Gastrocnemius medialis (tissue), 4 donors: ENCODE measurements around the gene MKKS. TPM values are rescaled to one million over a fixed set of nuclear protein-coding genes. Genes with fewer than 3 reads are reported as not detected.

Source experiments
- ATAC-seq, 2 donors: fragments of 150-250 bp; one replicate each; pipeline ENCODE4 v1.9.1; 2016
- DNase-seq, 2 donors: peaks; one replicate each; pipeline ENCODE4 v3.0.0-alpha.2; 2019
- H3K27ac ChIP-seq, 4 donors: fragments of 200-600 bp; sonication (generic); 1 replicate in 1 of 4; 2 replicates in 3 of 4; pipeline ENCODE4 v1.5.1; 2016 to 2018; ENCODE audit warnings: mild to moderate bottlenecking in 2 of 4, moderate library complexity in 1 of 4
- H3K27me3 ChIP-seq, 3 donors: fragments of 200-600 bp; sonication (generic) in 2 of 3; 1 replicate in 1 of 3; 2 replicates in 2 of 3; pipeline versions ENCODE4 v1.5.1 to v1.6.0; 2016 to 2019; ENCODE audit warnings: mild to moderate bottlenecking in 1 of 3, moderate library complexity in 1 of 3
- H3K36me3 ChIP-seq, 2 donors: fragments of 200-600 bp; sonication (generic) in 1 of 2; one replicate each; pipeline ENCODE4 v1.5.1; 2017 to 2018
- H3K4me1 ChIP-seq, 2 donors: fragments of 200-600 bp; sonication (generic) in 1 of 2; one replicate each; pipeline ENCODE4 v1.5.1; 2016 to 2017; ENCODE audit warnings: mild to moderate bottlenecking in 2 of 2
- H3K4me3 ChIP-seq, 4 donors: fragments of 200-600 bp; sonication (generic) in 3 of 4; 1 replicate in 1 of 4; 2 replicates in 3 of 4; pipeline ENCODE4 v1.5.1; 2016 to 2019; ENCODE audit warnings: mild to moderate bottlenecking in 2 of 4
- H3K9me3 ChIP-seq, 3 donors: fragments of 200-600 bp; sonication (generic) in 2 of 3; 1 replicate in 1 of 3; 2 replicates in 2 of 3; pipeline ENCODE4 v1.5.1; 2016 to 2019
- CTCF ChIP-seq, 5 experiments: fragments of 450-650 bp in 3 of 5; fragments of 200-600 bp in 2 of 5; sonication (generic) in 2 of 5; IDR thresholded peaks in 4 of 5; conservative IDR thresholded peaks in 1 of 5; 1 replicate in 4 of 5; 2 replicates in 1 of 5; pipeline ENCODE4 v1.5.1; 2016 to 2019; ENCODE audit warnings: antibody characterized with exemption in 5 of 5, mild to moderate bottlenecking in 3 of 5, moderate library complexity in 3 of 5
- POLR2A ChIP-seq, 2 donors: fragments of 450-650 bp; IDR thresholded peaks; one replicate each; pipeline ENCODE4 v1.6.1; 2017; ENCODE audit warnings: antibody characterized with exemption in 2 of 2, mild to moderate bottlenecking in 2 of 2, moderate library complexity in 2 of 2
- in situ Hi-C, 4 donors: fragments of 200-750 bp; cut with MboI; loops; one replicate each; pipeline versions ENCODE4 v1.15.0 to v1.8.0; 2017; ENCODE audit warnings: low sequenced_read_pairs in 4 of 4
- intact Hi-C: fragments of 100-400 bp; cut with DNase I; formaldehyde crosslinking; loops from one replicate; pipeline ENCODE4 v1.15.1; 2023; ENCODE audit warnings: low total_unique reads
- total RNA-seq, 4 donors: library from RNA; depleted of rRNA; stranded (reverse); fragments of >200 nt; gene quantifications; one replicate each; pipeline versions ENCODE4 v1.1.0 to v1.2.3, GENCODE V29; 2016

MKKS gene
- total RNA-seq, 4 donors from 2014 or later = 8.1 to 15.2 (median 14.6) TPM

- Histone ChIP-seq H3K4me3 (no peak overlapping the region), H3K27me3 (no peaks in the 10 kb centered on the region), H3K36me3 (no peaks in the 10 kb centered on the region), H3K27ac (no peak overlapping the region), H3K9me3 (no peaks in the 10 kb centered on the region), H3K4me1 (no peaks in the 10 kb centered on the region)
- intact Hi-C loops (no loop called here), in situ Hi-C loops (loop anchor here in 1 of 4 donors (25.0 kb wide), 1 partner anchor 1443 kb away; no protein-coding TSS in a partner anchor)
- ATAC-seq (no peak), DNase-seq (no peak)
- no peak for TF ChIP-seq POLR2A (IDR thresholded peaks at IDR 0.05)
- TF ChIP-seq CTCF (IDR thresholded peaks at IDR 0.05 in 4 of 5, conservative IDR thresholded peaks at IDR 0.05 in 1 of 5) = no peak
Observed at GRCh38 chr20:10443936-10444335, 9.9 kb upstream of the MKKS start.

- no peak for DNase-seq
- Histone ChIP-seq H3K9me3 (no peaks in the 10 kb centered on the region), H3K4me3 (no peak overlapping the region), H3K27ac (no peak overlapping the region), H3K4me1 (peaks cover 6 to 7% of the 10 kb centered on the region in 2 donors), H3K36me3 (no peaks in the 10 kb centered on the region), H3K27me3 (no peaks in the 10 kb centered on the region)
- intact Hi-C loops = no loop called here
- in situ Hi-C loops = loop anchor here in 1 of 4 donors (25.0 kb wide), 1 partner anchor 1449 kb away; no protein-coding TSS in a partner anchor
- no peak for ATAC-seq
- TF ChIP-seq POLR2A (IDR thresholded peaks at IDR 0.05) (no peak), CTCF (IDR thresholded peaks at IDR 0.05 in 4 of 5, conservative IDR thresholded peaks at IDR 0.05 in 1 of 5) (no peak)
Observed at GRCh38 chr20:10438217-10438616, 4.2 kb upstream of the MKKS start.

- H3K9me3 ChIP-seq = no peaks in the 10 kb centered on the region
- peak overlapping the region in 1 of 4 donors; percentile 87 for H3K4me3 ChIP-seq
- no peak for DNase-seq
- H3K27me3 ChIP-seq = no peaks in the 10 kb centered on the region
- no peak overlapping the region for H3K27ac ChIP-seq
- in situ Hi-C loops = loop anchor here in 1 of 4 donors (25.0 kb wide), 1 partner anchor 1451 kb away; no protein-coding TSS in a partner anchor
- H3K36me3 ChIP-seq = no peaks in the 10 kb centered on the region
- intact Hi-C loops = no loop called here
- peaks cover 24 to 26% of the 10 kb centered on the region in 2 donors for H3K4me1 ChIP-seq
- ATAC-seq = no peak
- TF ChIP-seq POLR2A (IDR thresholded peaks at IDR 0.05) (no peak), CTCF (IDR thresholded peaks at IDR 0.05 in 4 of 5, conservative IDR thresholded peaks at IDR 0.05 in 1 of 5) (no peak)
Observed at GRCh38 chr20:10436053-10436699, 2.2 kb upstream of the MKKS start.

GRCh38 chr20:10434832-10435812 lies 1.1 kb upstream of the MKKS start, which contains the start of gene SLX4IP:
TSS of gene SLX4IP (plus strand) at chr20:10435305. CDS start at chr20:10458205, 22,900 bp downstream.
- no peaks in the 10 kb centered on the region for H3K9me3 ChIP-seq
- TF ChIP-seq CTCF (IDR thresholded peaks at IDR 0.05 in 4 of 5, conservative IDR thresholded peaks at IDR 0.05 in 1 of 5) = peak in 1 of 5 experiments; percentile 9
- peak in 1 of 2 donors; percentile 10 for TF ChIP-seq POLR2A (IDR thresholded peaks at IDR 0.05)
- DNase-seq = peak; percentile 86 to 91
- peak within 1 kb of the TSS; percentile 93 to 95 (median 93) for H3K27ac ChIP-seq
- H3K27me3 ChIP-seq = no peaks in the 10 kb centered on the region
- intact Hi-C loops (loop anchor here (1.0 to 2.0 kb wide), 3 partner anchors 76 to 544 kb away; no protein-coding TSS in a partner anchor), in situ Hi-C loops (loop anchor here in 1 of 4 donors (25.0 kb wide), 1 partner anchor 1452 kb away; no protein-coding TSS in a partner anchor)
- ATAC-seq = peak; percentile 80 to 83
- H3K4me1 ChIP-seq = peaks cover 31 to 33% of the 10 kb centered on the region in 2 donors
- peak within 1 kb of the TSS; percentile 70 to 87 (median 80) for H3K4me3 ChIP-seq
- no peaks in the 10 kb centered on the region for H3K36me3 ChIP-seq
